Right lobe of liver (tissue), 4 donors: ENCODE data around the gene MBOAT2.

Experiments
- CTCF ChIP-seq, 4 donors: fragments of 200-600 bp in 3 of 4; fragments of 450-650 bp in 1 of 4; IDR thresholded peaks; one replicate each; pipeline versions ENCODE4 v1.5.1 to v1.8.0; 2016 to 2022; ENCODE audit warnings: antibody characterized with exemption in 4 of 4, mild to moderate bottlenecking in 2 of 4
- POLR2A ChIP-seq: fragments of 450-650 bp; IDR thresholded peaks from one replicate; pipeline ENCODE4 v1.6.1; 2017; ENCODE audit warnings: antibody characterized with exemption, mild to moderate bottlenecking
- donor health status: DM: no; HTN: no; CAD: no.
- donor health status: DM: no; HTN: no; CAD: no.
- donor health status: DM: no; HTN: yes; CAD: no.

- no peak for TF ChIP-seq CTCF (IDR thresholded peaks at IDR 0.05)
- TF ChIP-seq POLR2A: no peak
These were observed 165.7 kb downstream of the MBOAT2 start for GRCh38 chr2:8837795-8838140.
